ENCODE results near the gene GAB2. TPM values are rescaled to one million over a fixed set of nuclear protein-coding genes. Genes with fewer than 3 reads are reported as not detected.
A peak's percentile ranks its signal among the peaks of the same experiment; 100 is the strongest.
"Not testable (repeated sequence)": the region's sequence is repeated elsewhere in the genome, so short reads cannot be mapped to it uniquely, and the experiment has no call there.

Gene GAB2
- total RNA-seq, 5 donors from 2014 or later (not counting 1 experiment from before 2014, with no cell fraction given), result 5.4 to 17.2 (median 8.8) TPM

DNA sequence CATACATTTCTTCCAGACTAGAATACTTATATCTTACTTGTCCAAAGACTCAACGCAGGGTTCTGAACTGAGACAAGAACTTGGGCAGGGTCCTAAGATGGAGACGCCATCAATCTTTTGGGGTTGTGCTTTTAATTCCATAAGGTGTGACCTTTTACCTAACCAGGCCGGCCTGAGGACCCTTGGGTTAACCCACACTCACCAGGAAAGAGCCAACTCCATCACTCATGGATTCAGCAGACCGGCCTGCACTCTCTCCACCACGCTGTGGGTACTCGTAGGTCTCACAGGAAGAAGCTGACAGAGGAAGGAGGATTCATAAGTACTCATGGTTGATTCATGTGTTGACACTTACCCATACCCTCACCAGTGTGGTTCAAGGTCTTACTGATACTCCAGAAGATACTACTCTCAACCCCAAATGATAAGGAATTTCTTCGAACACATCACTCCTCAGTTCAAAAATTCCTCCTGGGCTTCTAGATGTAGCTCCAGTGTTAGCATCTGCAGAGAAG is 192.7 kb downstream of the GAB2 start:
- Mint-ChIP-seq H3K9me3 (no peaks in the 10 kb centered on the region), H3K36me3 (peaks cover 30% of the 10 kb centered on the region), H3K27ac (no peak overlapping the region), H3K4me1 (peaks cover 2 to 33% (median 19%) of the 10 kb centered on the region in 3 donors), H3K4me3 (no peak overlapping the region), H3K27me3 (no peaks in the 10 kb centered on the region)
- ChIA-PET POLR2A (no interaction called here), CTCF (no interaction called here)
- Histone ChIP-seq H3K4me3 (ENCODE audit: control insufficient read depth in 1 of 2, extremely low read depth in 1 of 2, low read length in 1 of 2) (no peak overlapping the region), H3K4me1 (ENCODE audit: control insufficient read depth in 1 of 2, extremely low read depth in 1 of 2, insufficient read depth in 2 of 2, low read length in 2 of 2) (peaks cover 0 to 5% of the 10 kb centered on the region in 2 experiments), H3K9me3 (no peaks in the 10 kb centered on the region), H3K27ac (ENCODE audit: low read length) (no peak overlapping the region), H3K27me3 (replicated peaks in 1 of 2; ENCODE audit: control insufficient read depth in 2 of 2, extremely low read depth in 1 of 2, insufficient read depth in 2 of 2, low read length in 1 of 2) (no peaks in the 10 kb centered on the region), H3K36me3 (ENCODE audit: control insufficient read depth in 2 of 2, extremely low read depth in 1 of 2, insufficient read depth in 1 of 2, low read length in 1 of 2) (no peaks in the 10 kb centered on the region)
- whole genome bisulfite sequencing (ENCODE audit: insufficient coverage), result 100% methylated on average over 1 of the region's 7 CpGs
- DNase-seq, result no peak
- ATAC-seq (replicated peaks in 1 of 4), result no peak

DNA sequence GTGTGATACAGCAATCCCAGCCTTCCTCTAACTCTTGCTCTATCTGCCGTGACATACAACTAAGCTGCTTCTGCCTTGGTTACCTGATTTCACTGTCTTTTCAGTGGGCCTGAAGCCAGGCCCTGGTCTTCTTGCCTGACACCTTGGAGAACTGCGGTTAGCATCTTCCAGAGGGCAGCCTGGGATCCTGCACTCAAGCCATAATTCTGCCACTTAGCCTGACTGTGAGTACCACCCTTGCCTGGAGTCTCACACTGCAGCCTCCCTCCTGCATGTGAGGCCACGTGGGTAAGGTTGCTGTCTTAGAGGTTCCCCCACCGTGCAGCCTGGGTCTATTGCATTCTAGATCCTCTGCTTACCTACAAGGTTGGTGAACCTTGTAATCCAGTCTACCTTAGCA is 193.1 kb downstream of the GAB2 start:
- CTCF ChIA-PET, result no interaction called here
- H3K4me3 ChIP-seq (ENCODE audit: control insufficient read depth in 1 of 2, extremely low read depth in 1 of 2, low read length in 1 of 2), result no peak overlapping the region
- ATAC-seq (replicated peaks in 1 of 4) (no peak), DNase-seq (peak in 1 of 35 experiments; percentile 7)
- peaks cover 2 to 29% (median 16%) of the 10 kb centered on the region in 3 donors for H3K4me1 Mint-ChIP-seq
- no peaks in the 10 kb centered on the region for H3K9me3 ChIP-seq
- H3K27me3 ChIP-seq (replicated peaks in 1 of 2; ENCODE audit: control insufficient read depth in 2 of 2, extremely low read depth in 1 of 2, insufficient read depth in 2 of 2, low read length in 1 of 2), result no peaks in the 10 kb centered on the region
- H3K36me3 Mint-ChIP-seq, result peaks cover 30% of the 10 kb centered on the region
- POLR2A ChIA-PET, result no interaction called here
- H3K9me3 Mint-ChIP-seq, result no peaks in the 10 kb centered on the region
- H3K36me3 ChIP-seq (ENCODE audit: control insufficient read depth in 2 of 2, extremely low read depth in 1 of 2, insufficient read depth in 1 of 2, low read length in 1 of 2), result no peaks in the 10 kb centered on the region
- H3K27ac ChIP-seq (ENCODE audit: low read length), result no peak overlapping the region
- peaks cover 0 to 2% of the 10 kb centered on the region in 2 experiments for H3K4me1 ChIP-seq (ENCODE audit: control insufficient read depth in 1 of 2, extremely low read depth in 1 of 2, insufficient read depth in 2 of 2, low read length in 2 of 2)
- H3K27ac Mint-ChIP-seq, result no peak overlapping the region
- no peaks in the 10 kb centered on the region for H3K27me3 Mint-ChIP-seq
- WGBS (ENCODE audit: insufficient coverage), result 94% methylated on average over 4 of the region's 4 CpGs
- H3K4me3 Mint-ChIP-seq, result no peak overlapping the region

DNA sequence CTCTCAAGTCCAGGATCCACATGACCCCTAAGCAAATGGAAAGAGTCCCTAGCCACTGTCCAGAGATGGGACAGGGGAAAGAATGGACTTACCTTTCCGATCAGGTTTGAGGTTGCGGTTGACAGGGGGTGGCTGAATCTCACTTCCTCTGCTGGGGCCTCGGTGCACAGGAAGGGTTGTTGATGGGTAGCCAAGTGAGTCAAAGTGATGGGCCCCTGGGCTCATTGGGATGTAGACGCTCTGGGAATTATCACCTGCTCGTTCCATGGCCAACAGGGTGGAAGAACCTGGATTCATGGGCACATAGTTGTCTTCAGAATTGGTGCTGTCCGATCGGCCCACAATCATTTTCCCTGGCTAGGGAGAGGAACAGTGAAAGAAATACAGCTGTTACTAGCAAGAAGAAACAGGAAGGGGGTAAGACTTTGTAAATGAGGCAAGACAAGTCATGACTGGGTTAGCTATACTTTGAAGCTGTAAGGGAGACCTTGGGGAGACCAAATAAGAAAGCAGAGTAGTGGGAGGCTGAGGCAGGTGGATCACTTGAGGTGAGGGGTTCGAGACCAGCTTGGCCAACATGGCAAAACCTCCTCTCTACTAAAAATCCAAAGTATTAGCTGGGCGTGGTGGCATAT is 194.2 kb downstream of the GAB2 start:
- ATAC-seq (replicated peaks in 1 of 4) (no peak), DNase-seq (peak in 1 of 35 experiments; percentile 3)
- POLR2A ChIA-PET, result no interaction called here
- CTCF ChIA-PET, result no interaction called here
- H3K4me3 ChIP-seq (ENCODE audit: control insufficient read depth in 1 of 2, extremely low read depth in 1 of 2, low read length in 1 of 2), result no peak overlapping the region
- whole genome bisulfite sequencing (ENCODE audit: insufficient coverage), result 77% methylated on average over 8 of the region's 9 CpGs
- H3K27me3 Mint-ChIP-seq, result no peaks in the 10 kb centered on the region
- H3K4me1 ChIP-seq (ENCODE audit: control insufficient read depth in 1 of 2, extremely low read depth in 1 of 2, insufficient read depth in 2 of 2, low read length in 2 of 2), result peaks cover 0 to 2% of the 10 kb centered on the region in 2 experiments
- no peaks in the 10 kb centered on the region for H3K27me3 ChIP-seq (replicated peaks in 1 of 2; ENCODE audit: control insufficient read depth in 2 of 2, extremely low read depth in 1 of 2, insufficient read depth in 2 of 2, low read length in 1 of 2)
- no peaks in the 10 kb centered on the region for H3K9me3 ChIP-seq
- no peaks in the 10 kb centered on the region for H3K36me3 ChIP-seq (ENCODE audit: control insufficient read depth in 2 of 2, extremely low read depth in 1 of 2, insufficient read depth in 1 of 2, low read length in 1 of 2)
- peaks cover 2 to 33% (median 13%) of the 10 kb centered on the region in 3 donors for H3K4me1 Mint-ChIP-seq
- H3K4me3 Mint-ChIP-seq, result no peak overlapping the region
- no peaks in the 10 kb centered on the region for H3K9me3 Mint-ChIP-seq
- H3K27ac ChIP-seq (ENCODE audit: low read length), result no peak overlapping the region
- no peak overlapping the region for H3K27ac Mint-ChIP-seq
- peaks cover 33% of the 10 kb centered on the region for H3K36me3 Mint-ChIP-seq

DNA sequence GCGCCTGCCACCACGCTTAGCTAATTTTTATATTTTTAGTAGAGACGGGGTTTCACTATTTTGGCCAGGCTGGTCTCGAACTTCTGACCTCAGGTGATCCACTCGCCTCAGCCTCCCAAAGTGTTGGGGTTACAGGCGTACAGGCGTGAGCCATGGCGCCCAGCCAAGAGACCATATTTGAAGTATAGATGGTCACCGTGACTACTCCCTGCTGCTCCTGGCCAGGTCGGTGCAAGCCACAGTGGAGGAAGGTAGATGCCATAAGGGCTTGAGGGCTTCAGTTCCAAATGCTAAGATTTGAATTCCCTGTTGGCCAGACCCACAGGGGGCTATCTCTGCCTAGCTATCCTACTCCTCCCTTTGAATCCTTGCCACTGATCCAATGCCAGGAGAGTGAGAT is 194.9 kb downstream of the GAB2 start:
- H3K27ac Mint-ChIP-seq; H3K27me3 ChIP-seq (replicated peaks in 1 of 2; ENCODE audit: control insufficient read depth in 2 of 2, extremely low read depth in 1 of 2, insufficient read depth in 2 of 2, low read length in 1 of 2); ATAC-seq (replicated peaks in 1 of 4); H3K4me3 ChIP-seq (ENCODE audit: control insufficient read depth in 1 of 2, extremely low read depth in 1 of 2, low read length in 1 of 2); POLR2A ChIA-PET; H3K36me3 ChIP-seq (ENCODE audit: control insufficient read depth in 2 of 2, extremely low read depth in 1 of 2, insufficient read depth in 1 of 2, low read length in 1 of 2); H3K9me3 ChIP-seq; H3K27ac ChIP-seq (ENCODE audit: low read length); H3K4me1 ChIP-seq (ENCODE audit: control insufficient read depth in 1 of 2, extremely low read depth in 1 of 2, insufficient read depth in 2 of 2, low read length in 2 of 2); H3K27me3 Mint-ChIP-seq; H3K9me3 Mint-ChIP-seq; CTCF ChIA-PET; H3K4me3 Mint-ChIP-seq: not testable (repeated sequence)
- Mint-ChIP-seq H3K4me1 (peaks cover 2 to 35% (median 11%) of the 10 kb centered on the region in 3 donors), H3K36me3 (peaks cover 38% of the 10 kb centered on the region)
- 98% methylated on average over 5 of the region's 10 CpGs for WGBS (ENCODE audit: insufficient coverage)
- DNase-seq, result peak in 1 of 35 experiments; percentile 13

DNA sequence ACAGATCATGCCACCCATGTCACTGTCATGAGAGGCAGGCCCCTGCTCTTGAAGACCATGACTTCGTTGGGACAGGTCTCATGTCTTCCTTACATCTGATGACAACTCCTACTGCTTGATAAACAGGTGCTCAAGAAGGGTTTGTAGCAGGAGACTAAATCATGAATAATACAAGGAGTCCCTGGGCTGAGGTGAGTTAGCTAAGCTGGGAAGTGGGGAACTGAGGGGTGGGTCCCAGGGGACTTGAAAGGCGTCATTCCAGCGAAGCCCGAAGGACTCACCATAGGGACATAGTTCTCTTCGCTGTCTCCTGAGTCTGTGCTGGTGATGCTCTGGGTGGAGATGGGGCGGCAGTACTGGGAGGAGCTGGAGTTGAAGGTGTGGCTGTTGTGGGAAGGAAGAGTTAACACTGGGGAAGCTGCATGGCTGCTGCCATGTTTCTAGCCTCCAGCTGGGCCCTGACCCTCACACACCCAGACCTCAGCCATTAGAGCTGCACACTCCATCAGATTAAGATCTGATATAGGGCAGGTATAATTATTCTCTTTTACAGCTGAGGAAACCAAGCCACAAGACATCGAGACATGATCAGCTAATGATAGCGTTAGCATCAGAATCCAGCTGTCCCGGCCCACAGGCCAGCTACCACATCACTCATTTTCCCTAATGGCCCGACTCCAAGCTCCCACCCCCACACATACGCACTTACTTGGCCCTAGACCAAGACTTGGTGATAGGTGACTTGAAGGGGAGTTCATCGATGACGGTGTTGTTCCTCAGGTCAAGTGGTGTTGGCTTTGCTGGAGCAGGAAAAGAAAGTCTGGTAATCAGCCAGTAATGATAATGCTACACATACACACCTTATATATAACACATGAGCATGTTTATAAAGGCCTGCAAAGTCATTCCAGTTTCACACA is 196.0 kb downstream of the GAB2 start:
- no peak overlapping the region for H3K4me3 ChIP-seq (ENCODE audit: control insufficient read depth in 1 of 2, extremely low read depth in 1 of 2, low read length in 1 of 2)
- H3K4me1 ChIP-seq (ENCODE audit: control insufficient read depth in 1 of 2, extremely low read depth in 1 of 2, insufficient read depth in 2 of 2, low read length in 2 of 2), result no peaks in the 10 kb centered on the region
- H3K9me3 ChIP-seq, result no peaks in the 10 kb centered on the region
- CTCF ChIA-PET, result interaction anchor here in 1 of 2 donors (0.5 kb wide), 2 partner anchors 33 to 89 kb away, joined by 3 to 10 read pairs; partner anchors contain the start of gene KCTD21
- no peak for ATAC-seq (replicated peaks in 1 of 4)
- WGBS (ENCODE audit: insufficient coverage), result 100% methylated on average over 5 of the region's 13 CpGs
- H3K27ac Mint-ChIP-seq, result peak overlapping the region in 1 of 2 donors; percentile 2
- H3K9me3 Mint-ChIP-seq, result no peaks in the 10 kb centered on the region
- no peaks in the 10 kb centered on the region for H3K36me3 ChIP-seq (ENCODE audit: control insufficient read depth in 2 of 2, extremely low read depth in 1 of 2, insufficient read depth in 1 of 2, low read length in 1 of 2)
- no peaks in the 10 kb centered on the region for H3K27me3 Mint-ChIP-seq
- POLR2A ChIA-PET, result no interaction called here
- DNase-seq, result peak in 1 of 35 experiments; percentile 19
- H3K4me1 Mint-ChIP-seq, result peaks cover 2 to 41% (median 9%) of the 10 kb centered on the region in 3 donors
- H3K36me3 Mint-ChIP-seq, result peaks cover 46% of the 10 kb centered on the region
- H3K27ac ChIP-seq (ENCODE audit: low read length), result no peak overlapping the region
- no peaks in the 10 kb centered on the region for H3K27me3 ChIP-seq (replicated peaks in 1 of 2; ENCODE audit: control insufficient read depth in 2 of 2, extremely low read depth in 1 of 2, insufficient read depth in 2 of 2, low read length in 1 of 2)
- no peak overlapping the region for H3K4me3 Mint-ChIP-seq

All from T-cell (primary cell).